KMS-11 (cell line): ENCODE data around the gene RAB40B.

Source experiments
- H2AFZ ChIP-seq: fragments of 200-600 bp; sonication (generic); 2 replicates; pipeline ENCODE4 v1.6.1; 2016; ENCODE audit warnings: antibody characterized with exemption, mixed run types, low read depth
- H3K27ac ChIP-seq: fragments of 200-600 bp; sonication (generic); 2 replicates; pipeline ENCODE4 v1.6.1; 2016; ENCODE audit warnings: mild to moderate bottlenecking, mixed run types
- H3K27me3 ChIP-seq: fragments of 200-600 bp; sonication (generic); 2 replicates; pipeline ENCODE4 v1.6.1; 2017; ENCODE audit warnings: mild to moderate bottlenecking, low read depth, mixed run types, moderate library complexity; ENCODE audit not compliant: insufficient read depth
- H3K36me3 ChIP-seq: fragments of 200-600 bp; sonication (generic); 2 replicates; pipeline ENCODE4 v1.6.1; 2017; ENCODE audit warnings: mild to moderate bottlenecking, mixed run types; ENCODE audit not compliant: insufficient read depth
- H3K4me1 ChIP-seq: fragments of 200-600 bp; sonication (generic); 2 replicates; pipeline ENCODE4 v1.6.1; 2016; ENCODE audit warnings: mild to moderate bottlenecking, low read depth, mixed run types; ENCODE audit not compliant: poor library complexity, severe bottlenecking
- H3K4me2 ChIP-seq: fragments of 200-600 bp; sonication (generic); 2 replicates; pipeline ENCODE4 v1.7.0; 2016; ENCODE audit warnings: mild to moderate bottlenecking, mixed run types
- H3K4me3 ChIP-seq: fragments of 200-600 bp; sonication (generic); IDR thresholded peaks from 2 replicates; pipeline ENCODE4 v1.6.1; 2017; ENCODE audit warnings: low read depth, low read length, mixed read lengths; ENCODE audit not compliant: insufficient read depth
- H3K79me2 ChIP-seq: fragments of 200-600 bp; sonication (generic); 2 replicates; pipeline ENCODE4 v1.6.1; 2016; ENCODE audit warnings: low read depth, mixed run types; ENCODE audit not compliant: insufficient read depth
- H3K9ac ChIP-seq: fragments of 200-600 bp; sonication (generic); 2 replicates; pipeline ENCODE4 v1.6.1; 2016; ENCODE audit warnings: mild to moderate bottlenecking, mixed run types
- H4K20me1 ChIP-seq: fragments of 200-600 bp; sonication (generic); 2 replicates; pipeline ENCODE4 v1.6.1; 2016; ENCODE audit warnings: mild to moderate bottlenecking, mixed run types; ENCODE audit not compliant: insufficient read depth
- TF ChIP-seq, protein P1 (sequence below): fragments of 200-600 bp; sonication (generic); conservative IDR thresholded peaks from 2 replicates; pipeline ENCODE4 v1.6.1; 2017; ENCODE audit warnings: low read depth, mild to moderate bottlenecking, antibody characterized with exemption, low read length, moderate library complexity, mixed read lengths

The RAB40B gene

GRCh38 chr17:82662711-82663261 is 35.7 kb downstream of the RAB40B start:
- Histone ChIP-seq H3K4me3 (no peak overlapping the region), H3K27ac (no peak overlapping the region), H3K79me2 (no peaks in the 10 kb centered on the region), H3K36me3 (no peaks in the 10 kb centered on the region), H2AFZ (no peak overlapping the region), H3K4me2 (no peak overlapping the region), H3K27me3 (no peaks in the 10 kb centered on the region), H4K20me1 (no peaks in the 10 kb centered on the region), H3K4me1 (no peaks in the 10 kb centered on the region), H3K9ac (no peak overlapping the region)
- TF ChIP-seq, protein P1, sequence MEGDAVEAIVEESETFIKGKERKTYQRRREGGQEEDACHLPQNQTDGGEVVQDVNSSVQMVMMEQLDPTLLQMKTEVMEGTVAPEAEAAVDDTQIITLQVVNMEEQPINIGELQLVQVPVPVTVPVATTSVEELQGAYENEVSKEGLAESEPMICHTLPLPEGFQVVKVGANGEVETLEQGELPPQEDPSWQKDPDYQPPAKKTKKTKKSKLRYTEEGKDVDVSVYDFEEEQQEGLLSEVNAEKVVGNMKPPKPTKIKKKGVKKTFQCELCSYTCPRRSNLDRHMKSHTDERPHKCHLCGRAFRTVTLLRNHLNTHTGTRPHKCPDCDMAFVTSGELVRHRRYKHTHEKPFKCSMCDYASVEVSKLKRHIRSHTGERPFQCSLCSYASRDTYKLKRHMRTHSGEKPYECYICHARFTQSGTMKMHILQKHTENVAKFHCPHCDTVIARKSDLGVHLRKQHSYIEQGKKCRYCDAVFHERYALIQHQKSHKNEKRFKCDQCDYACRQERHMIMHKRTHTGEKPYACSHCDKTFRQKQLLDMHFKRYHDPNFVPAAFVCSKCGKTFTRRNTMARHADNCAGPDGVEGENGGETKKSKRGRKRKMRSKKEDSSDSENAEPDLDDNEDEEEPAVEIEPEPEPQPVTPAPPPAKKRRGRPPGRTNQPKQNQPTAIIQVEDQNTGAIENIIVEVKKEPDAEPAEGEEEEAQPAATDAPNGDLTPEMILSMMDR = no peak

- Histone ChIP-seq H3K79me2 (no peaks in the 10 kb centered on the region), H4K20me1 (no peaks in the 10 kb centered on the region), H3K27me3 (no peaks in the 10 kb centered on the region), H3K27ac (no peak overlapping the region), H2AFZ (no peak overlapping the region), H3K9ac (no peak overlapping the region), H3K36me3 (no peaks in the 10 kb centered on the region), H3K4me2 (no peak overlapping the region), H3K4me3 (no peak overlapping the region), H3K4me1 (no peaks in the 10 kb centered on the region)
- TF ChIP-seq, protein P1 = no peak
Observed at GRCh38 chr17:82661717-82662683, 36.5 kb downstream of the RAB40B start.

GRCh38 chr17:82659886-82660285 is 38.6 kb downstream of the RAB40B start:
- H3K4me3 ChIP-seq = no peak overlapping the region
- no peak overlapping the region for H2AFZ ChIP-seq
- TF ChIP-seq, protein P1 = no peak
- H3K4me1 ChIP-seq = no peaks in the 10 kb centered on the region
- H3K27me3 ChIP-seq = no peaks in the 10 kb centered on the region
- no peaks in the 10 kb centered on the region for H4K20me1 ChIP-seq
- no peaks in the 10 kb centered on the region for H3K36me3 ChIP-seq
- no peak overlapping the region for H3K4me2 ChIP-seq
- no peak overlapping the region for H3K27ac ChIP-seq
- H3K9ac ChIP-seq = no peak overlapping the region
- no peaks in the 10 kb centered on the region for H3K79me2 ChIP-seq

GRCh38 chr17:82658796-82659452 is 39.6 kb downstream of the RAB40B start:
- Histone ChIP-seq H3K4me2 (no peak overlapping the region), H3K79me2 (no peaks in the 10 kb centered on the region), H3K9ac (no peak overlapping the region), H3K27ac (no peak overlapping the region), H3K4me3 (no peak overlapping the region), H3K27me3 (no peaks in the 10 kb centered on the region), H3K4me1 (no peaks in the 10 kb centered on the region), H2AFZ (no peak overlapping the region), H3K36me3 (no peaks in the 10 kb centered on the region), H4K20me1 (no peaks in the 10 kb centered on the region)
- TF ChIP-seq, protein P1 = no peak
